Jurkat, Clone E6-1 (cell line): ENCODE measurements around the gene RNF225. TPM values are rescaled to one million over a fixed set of nuclear protein-coding genes. Genes with fewer than 3 reads are reported as not detected.
A peak's percentile ranks its signal among the peaks of the same experiment; 100 is the strongest.
"Not testable (repeated sequence)": the region's sequence is repeated elsewhere in the genome, so short reads cannot be mapped to it uniquely, and the experiment has no call there.

Source experiments
- DNase-seq: peaks from one replicate; pipeline ENCODE4 v3.0.0-alpha.2; 2011; ENCODE audit warnings: low read depth, low spot score
- H3K4me3 ChIP-seq: 2 replicates; pipeline ENCODE4 v1.5.1; 2011; ENCODE audit warnings: mild to moderate bottlenecking, low read length, control low read depth, moderate library complexity
- polyA plus RNA-seq: library from polyadenylated mRNA; unstranded; fragments of >200 nt; gene quantifications from one replicate; pipeline ENCODE4 v1.2.1, GENCODE V29; 2012; ENCODE audit warnings: missing spikeins; ENCODE audit not compliant: insufficient read length, insufficient read depth

RNF225 gene
- not detected for polyA plus RNA-seq

DNA sequence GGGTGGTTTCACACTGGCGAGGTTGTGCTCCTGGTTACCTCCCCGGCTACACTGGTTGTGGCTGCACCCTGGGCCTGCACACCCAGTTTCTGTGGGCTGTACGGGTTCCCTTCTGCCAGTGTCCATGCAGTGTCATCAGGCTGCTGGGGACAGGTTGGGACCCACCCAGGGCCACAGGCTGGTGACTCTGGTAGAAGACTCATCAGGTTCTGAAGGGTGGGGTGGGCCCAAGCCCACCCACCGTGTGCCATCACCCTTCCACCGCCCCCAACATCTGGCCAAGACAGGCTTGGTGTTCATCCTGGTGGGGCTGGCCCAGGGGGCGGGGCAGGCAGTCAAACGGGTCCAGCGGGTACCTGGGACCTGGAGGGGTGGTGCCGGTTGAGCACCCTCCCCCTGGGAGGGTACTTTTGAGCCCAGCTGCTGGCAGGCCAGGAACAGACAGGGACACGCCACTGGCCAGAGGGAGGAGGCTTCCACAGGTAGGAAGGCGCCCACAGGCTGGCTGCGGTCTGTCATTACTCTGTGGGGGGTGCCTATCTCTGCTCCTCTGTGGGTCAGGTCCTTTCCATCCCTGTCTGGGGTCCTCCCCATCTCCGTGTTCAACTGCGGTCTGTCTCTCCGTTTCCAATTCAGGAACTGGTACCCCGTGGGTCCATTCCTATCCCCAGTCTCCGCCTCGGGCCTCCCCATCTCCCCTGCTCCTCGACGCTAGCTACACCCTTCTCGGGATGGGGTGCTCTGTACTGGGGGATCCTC, at the start of gene RNF225:
RNF225 (plus strand) TSS at position 437 of the 759 bp plus-strand sequence. CDS start 434 bp downstream, outside the sequence.
- H3K4me3 ChIP-seq = no peak within 1 kb of the TSS
- no peak for DNase-seq

- peak; percentile 58 for DNase-seq
- peak overlapping the region; percentile 81 for H3K4me3 ChIP-seq
Observed at GRCh38 chr19:58346961-58347929, 48.2 kb upstream of the RNF225 start.

DNA sequence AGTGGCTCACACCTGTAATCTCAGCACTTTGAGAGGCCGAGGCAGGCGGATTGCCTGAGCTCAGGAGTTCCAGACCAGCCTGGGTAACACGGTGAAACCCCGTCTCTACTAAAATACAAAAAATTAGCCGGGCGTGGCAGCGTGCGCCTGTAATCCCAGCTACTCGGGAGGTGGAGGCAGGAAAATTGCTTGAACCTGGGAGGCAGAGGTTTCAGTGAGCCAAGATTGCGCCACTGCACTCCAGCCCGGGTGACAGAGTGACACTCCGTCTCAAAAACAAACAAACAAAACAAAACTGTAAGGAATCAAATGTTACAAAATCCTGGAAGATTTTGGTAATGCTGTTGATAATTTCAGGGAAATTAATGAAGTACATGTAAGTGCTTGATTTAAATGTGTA, 47.4 kb upstream of the RNF225 start:
- not testable (repeated sequence) for DNase-seq
- H3K4me3 ChIP-seq = peak overlapping the region; percentile 81

DNA sequence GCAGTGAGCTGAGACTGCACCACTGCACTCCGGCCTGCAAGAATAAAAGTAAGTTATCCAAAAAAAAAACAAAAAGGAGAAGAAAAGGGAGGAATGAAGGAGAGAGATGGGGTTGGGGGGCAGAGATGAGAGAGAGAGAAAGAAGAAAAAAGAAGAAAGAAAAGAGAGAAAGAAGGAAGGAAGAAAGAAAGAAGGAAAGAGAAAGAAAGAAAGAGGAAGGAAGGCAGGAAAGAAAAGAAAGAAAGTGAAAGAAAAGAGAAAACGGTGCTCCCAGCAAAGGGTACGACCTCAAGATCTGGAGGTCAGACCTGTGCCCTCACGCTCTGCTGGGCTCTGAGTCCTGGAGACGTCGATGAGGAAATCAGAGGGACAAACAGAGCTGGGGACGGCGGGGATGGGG, 45.9 kb upstream of the RNF225 start:
- DNase-seq = no peak
- no peak overlapping the region for H3K4me3 ChIP-seq

GRCh38 chr19:58350001-58350861, 45.2 kb upstream of the RNF225 start:
- no peak overlapping the region for H3K4me3 ChIP-seq
- no peak for DNase-seq

GRCh38 chr19:58350871-58351557, 44.4 kb upstream of the RNF225 start:
- no peak overlapping the region for H3K4me3 ChIP-seq

DNA sequence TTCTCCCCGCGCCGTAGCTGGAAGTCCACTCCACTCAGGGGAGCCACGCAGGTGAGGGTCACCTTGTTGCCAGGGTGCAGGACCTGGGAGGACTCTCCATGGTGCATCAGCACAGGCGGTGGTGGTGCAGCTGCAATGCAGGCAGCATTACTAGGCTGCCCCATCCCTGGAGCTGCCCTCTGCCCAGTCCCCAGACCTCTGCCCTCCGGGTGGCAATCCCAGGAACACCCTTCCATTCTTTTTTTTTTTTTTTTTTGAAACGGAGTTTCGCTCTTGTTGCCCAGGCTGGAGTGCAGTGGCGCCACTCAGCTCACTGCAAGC, 43.9 kb upstream of the RNF225 start:
- H3K4me3 ChIP-seq = no peak overlapping the region
- DNase-seq = no peak

More at GRCh38 chr19:58350871-58351557, 44.4 kb upstream of the RNF225 start:
- no peak for DNase-seq

DNA sequence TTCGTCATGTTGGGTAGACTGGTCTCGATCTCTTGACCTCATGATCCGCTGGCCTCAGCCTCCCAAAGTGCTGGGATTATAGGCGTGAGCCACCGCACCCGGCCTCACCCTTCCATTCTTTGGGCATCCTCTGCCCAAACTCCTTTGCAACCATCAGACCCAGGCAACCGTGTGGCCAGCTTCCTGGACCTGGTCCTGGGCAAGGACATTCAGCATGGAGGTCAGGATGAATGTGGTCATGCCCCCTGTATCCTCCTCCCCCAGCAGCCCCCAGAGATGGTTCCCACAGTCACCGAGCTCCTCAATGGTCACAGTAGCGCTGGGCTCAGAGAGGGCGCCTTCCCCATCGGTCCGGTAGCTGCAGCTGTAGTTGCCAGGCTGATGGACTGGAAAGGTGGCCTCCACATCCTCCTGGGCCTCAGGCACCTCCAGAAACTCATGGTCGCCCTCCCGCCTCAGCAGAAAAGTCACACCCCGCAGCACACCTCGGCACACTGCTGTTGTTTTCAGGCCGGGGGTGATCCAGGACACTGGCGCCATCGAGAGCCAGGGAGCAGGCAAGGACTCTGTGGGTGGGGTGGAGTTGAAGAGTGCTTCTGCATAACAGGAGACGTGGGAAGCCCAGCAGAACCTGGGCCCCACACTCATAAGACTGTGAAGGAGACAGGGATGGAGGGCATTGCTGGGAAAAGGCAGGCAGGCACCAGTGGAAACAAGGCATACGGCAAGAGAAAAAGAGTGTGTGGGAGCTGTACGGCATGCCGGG, 43.3 kb upstream of the RNF225 start:
- no peak for DNase-seq
- no peak overlapping the region for H3K4me3 ChIP-seq

DNA sequence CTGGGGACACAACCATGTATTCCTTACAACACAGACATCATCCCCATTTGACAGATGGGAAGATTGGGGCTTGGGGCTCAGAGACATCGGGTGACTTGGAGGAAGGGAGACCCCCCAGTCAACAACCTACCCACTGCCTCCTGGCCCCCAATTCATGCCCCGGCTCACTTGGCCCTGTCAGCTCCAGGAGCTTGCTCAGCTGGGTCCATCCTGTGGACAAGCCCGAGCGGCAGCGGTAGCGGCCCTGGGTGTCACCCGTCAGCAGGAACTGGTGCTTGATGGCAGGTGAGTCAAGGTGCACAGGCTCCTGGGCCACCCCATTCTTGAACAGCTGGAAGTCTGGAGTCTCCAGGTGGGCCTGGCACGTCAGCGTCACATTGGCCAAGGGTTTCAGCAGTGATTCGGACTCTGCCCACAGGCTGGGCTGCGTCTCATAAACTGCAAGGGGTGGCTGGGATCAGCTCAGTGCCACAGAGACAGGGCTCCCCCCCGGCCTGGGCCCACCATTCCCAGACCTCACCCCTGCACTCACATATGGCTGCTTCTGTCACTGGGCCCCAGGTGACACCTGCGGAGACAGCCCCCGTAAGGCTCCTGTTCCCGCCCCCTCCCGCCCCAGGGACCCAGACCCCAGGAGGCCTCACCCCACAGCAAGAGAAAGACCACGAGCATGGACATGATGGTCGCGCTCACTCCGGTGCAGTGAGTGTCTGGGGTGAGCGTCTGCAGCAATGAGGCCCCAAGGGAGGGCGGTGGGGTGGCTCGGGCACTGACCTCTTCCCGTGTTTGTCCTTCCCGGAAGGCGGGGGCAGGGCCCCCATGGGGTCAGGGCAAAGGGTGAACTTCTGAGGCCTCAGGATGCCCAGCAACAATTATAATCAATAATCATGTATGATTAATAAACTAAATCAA, 42.4 kb upstream of the RNF225 start, which contains the start of gene A1BG:
A1BG (minus strand) TSS at position 733 of the 912 bp plus-strand sequence; CDS start at position 678, 55 bp downstream.
- H3K4me3 ChIP-seq = no peak within 1 kb of the TSS
- DNase-seq = no peak

GRCh38 chr19:58353717-58354477, 41.6 kb upstream of the RNF225 start:
- no peak overlapping the region for H3K4me3 ChIP-seq
- no peak for DNase-seq

GRCh38 chr19:58354478-58355030, 40.9 kb upstream of the RNF225 start:
- no peak for DNase-seq
- no peak overlapping the region for H3K4me3 ChIP-seq

DNA sequence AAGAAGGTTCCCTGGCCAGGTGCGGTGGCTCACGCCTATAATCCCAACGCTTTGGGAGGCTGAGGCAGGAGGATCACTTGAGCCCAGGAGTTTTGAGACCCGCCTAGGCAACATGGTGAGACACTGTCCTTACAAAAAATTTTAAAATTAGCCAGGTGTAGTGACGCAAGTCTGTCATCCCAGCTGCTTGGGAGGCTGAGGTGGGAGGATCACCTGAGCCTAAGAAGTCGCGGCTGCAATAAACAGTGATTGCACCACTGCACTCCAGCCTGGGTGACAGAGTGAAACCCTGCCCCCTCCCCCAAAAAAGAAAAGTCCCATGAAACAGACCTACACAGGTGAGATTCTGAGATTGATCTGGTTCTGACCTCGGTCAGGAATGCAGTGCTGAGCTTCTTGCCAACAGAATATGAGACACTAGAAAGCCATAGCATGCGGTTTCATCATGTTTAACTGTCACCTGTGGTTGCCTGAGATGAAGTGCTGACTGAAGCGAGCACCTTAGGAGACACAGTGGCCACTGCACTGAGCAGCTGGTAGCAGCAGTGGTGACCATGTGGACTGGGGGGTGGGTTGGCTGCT, 40.1 kb upstream of the RNF225 start:
- no peak overlapping the region for H3K4me3 ChIP-seq
- DNase-seq = no peak

GRCh38 chr19:58355908-58356765, 39.3 kb upstream of the RNF225 start:
- DNase-seq = no peak
- no peak overlapping the region for H3K4me3 ChIP-seq

GRCh38 chr19:58356766-58357480, 38.5 kb upstream of the RNF225 start:
- no peak for DNase-seq
- H3K4me3 ChIP-seq = no peak overlapping the region
